Transverse colon (tissue), 4 donors: Measurements from ENCODE around the gene TMEM45B. TPM values are rescaled to one million over a fixed set of nuclear protein-coding genes. Genes with fewer than 3 reads are reported as not detected.
"Not testable (repeated sequence)": the region's sequence is repeated elsewhere in the genome, so short reads cannot be mapped to it uniquely, and the experiment has no call there.

ENCODE experiments used
- DNase-seq: peaks from one replicate; pipeline ENCODE4 v3.0.0-alpha.2; 2019
- H3K27ac ChIP-seq, 4 donors: fragments of 200-600 bp; sonication (generic); 2 replicates each; pipeline ENCODE4 v1.5.1; 2016 to 2018; ENCODE audit warnings: inconsistent platforms in 4 of 4
- H3K27me3 ChIP-seq: fragments of 200-600 bp; sonication (generic); 2 replicates; pipeline ENCODE4 v1.5.1; 2017; ENCODE audit warnings: inconsistent platforms
- H3K36me3 ChIP-seq, 4 donors: fragments of 200-600 bp; sonication (generic); 2 replicates each; pipeline ENCODE4 v1.5.1; 2017 to 2019; ENCODE audit warnings: inconsistent platforms in 4 of 4
- H3K4me1 ChIP-seq, 4 donors: fragments of 200-600 bp; sonication (generic); 2 replicates each; pipeline ENCODE4 v1.5.1; 2017 to 2020; ENCODE audit warnings: inconsistent platforms in 4 of 4
- H3K4me3 ChIP-seq, 4 donors: fragments of 200-600 bp; sonication (generic); 1 replicate in 1 of 4; 2 replicates in 3 of 4; pipeline versions ENCODE4 v1.5.1 to v1.6.1; 2017 to 2019; ENCODE audit warnings: inconsistent platforms in 4 of 4
- H3K9me3 ChIP-seq, 2 donors: fragments of 200-600 bp; sonication (generic); 2 replicates each; pipeline ENCODE4 v1.5.1; 2017 to 2019; ENCODE audit warnings: inconsistent platforms in 2 of 2
- CTCF ChIP-seq, 5 experiments: fragments of 200-600 bp in 3 of 5; fragments of 450-650 bp in 2 of 5; sonication (generic) in 3 of 5; IDR thresholded peaks; 1 replicate in 2 of 5; 2 replicates in 3 of 5; pipeline ENCODE4 v1.5.1; 2016 to 2017; ENCODE audit warnings: antibody characterized with exemption in 5 of 5, inconsistent platforms in 3 of 5, mild to moderate bottlenecking in 2 of 5, moderate library complexity in 1 of 5
- EP300 ChIP-seq: sonication (generic); formaldehyde crosslinking; IDR thresholded peaks from one replicate; pipeline ENCODE4 v1.6.1; 2017; ENCODE audit warnings: antibody characterized with exemption, low read depth
- POLR2A ChIP-seq: fragments of 450-650 bp; IDR thresholded peaks from one replicate; pipeline ENCODE4 v1.6.1; 2016; ENCODE audit warnings: antibody characterized with exemption, mild to moderate bottlenecking, moderate library complexity
- POLR2AphosphoS5 ChIP-seq, 3 donors: sonication (generic); formaldehyde crosslinking; IDR thresholded peaks; one replicate each; pipeline ENCODE4 v1.6.1; 2016; ENCODE audit warnings: antibody characterized with exemption in 3 of 3
- whole genome bisulfite sequencing, 2 donors: methylation state at CpG; one replicate each; pipeline ENCODE4 v1.1.5; 2018; ENCODE audit warnings: low coverage in 1 of 2; 5-methylcytosine and 5-hydroxymethylcytosine counted together
- in situ Hi-C, 4 donors: fragments of 200-750 bp; cut with MboI; loops; one replicate each; pipeline versions ENCODE4 v1.15.0 to v1.15.1; 2017; ENCODE audit warnings: low sequenced_read_pairs in 3 of 4, low pct_ligation_motif_present in 1 of 4, low pct_unique_long_range_greater_than_20kb in 1 of 4
- intact Hi-C: fragments of 100-400 bp; cut with DNase I; formaldehyde crosslinking; loops from one replicate; pipeline ENCODE4 v1.15.1; 2023; ENCODE audit warnings: low total_unique reads
- total RNA-seq, 4 donors: library from RNA; depleted of rRNA; stranded (reverse); fragments of >200 nt; gene quantifications; one replicate each; pipeline ENCODE4 v1.1.0, GENCODE V29; 2016

TMEM45B gene
- total RNA-seq, 4 donors from 2014 or later, result 42.2 to 336 (median 205) TPM

- Histone ChIP-seq H3K4me3 (no peak overlapping the region), H3K4me1 (peaks cover 6 to 15% (median 7%) of the 10 kb centered on the region in 4 donors), H3K27ac (no peak overlapping the region), H3K9me3 (no peaks in the 10 kb centered on the region), H3K27me3 (no peaks in the 10 kb centered on the region), H3K36me3 (no peaks in the 10 kb centered on the region)
- TF ChIP-seq POLR2AphosphoS5 (IDR thresholded peaks at IDR 0.05), result no peak
- TF ChIP-seq CTCF (IDR thresholded peaks at IDR 0.05), result no peak
- TF ChIP-seq EP300, result no peak
- TF ChIP-seq POLR2A, result no peak
- no peak for DNase-seq
- intact Hi-C loops, result no loop called here
- WGBS, 2 donors, result 79 to 85% methylated on average over 2 to 4 of the region's 4 CpGs
- in situ Hi-C loops, result no loop called here
Measured at GRCh38 chr11:129825380-129825779, 9.7 kb downstream of the TMEM45B start.

- Histone ChIP-seq H3K9me3 (no peaks in the 10 kb centered on the region), H3K27ac (peak overlapping the region; percentile 42 to 50 (median 44)), H3K4me3 (no peak overlapping the region), H3K4me1 (peaks cover 6 to 15% (median 7%) of the 10 kb centered on the region in 4 donors), H3K27me3 (no peaks in the 10 kb centered on the region), H3K36me3 (no peaks in the 10 kb centered on the region)
- 21 to 34% methylated on average over 3 to 9 of the region's 9 CpGs for WGBS, 2 donors
- TF ChIP-seq POLR2A (no peak), POLR2AphosphoS5 (IDR thresholded peaks at IDR 0.05) (no peak), EP300 (no peak), CTCF (IDR thresholded peaks at IDR 0.05) (no peak)
- no peak for DNase-seq
- in situ Hi-C loops (no loop called here), intact Hi-C loops (no loop called here)
Measured at GRCh38 chr11:129828301-129828836, 12.7 kb downstream of the TMEM45B start.

GRCh38 chr11:129829497-129829896, 13.8 kb downstream of the TMEM45B start:
- in situ Hi-C loops, H3K27me3 ChIP-seq, H3K9me3 ChIP-seq, intact Hi-C loops, DNase-seq, H3K4me3 ChIP-seq, H3K36me3 ChIP-seq: not testable (repeated sequence)
- peaks cover 6 to 15% (median 7%) of the 10 kb centered on the region in 4 donors for H3K4me1 ChIP-seq
- H3K27ac ChIP-seq, result peak overlapping the region in 2 of 4 donors; percentile 24 to 50

GRCh38 chr11:129831227-129831626, 15.6 kb downstream of the TMEM45B start:
- H3K9me3 ChIP-seq, in situ Hi-C loops: not testable (repeated sequence)
- 82 to 87% methylated on average over 4 of the region's 4 CpGs for WGBS, 2 donors

GRCh38 chr11:129833260-129833659, 17.6 kb downstream of the TMEM45B start:
- H3K4me1 ChIP-seq, H3K4me3 ChIP-seq, intact Hi-C loops, H3K36me3 ChIP-seq, DNase-seq, H3K27me3 ChIP-seq, H3K27ac ChIP-seq, H3K9me3 ChIP-seq, in situ Hi-C loops: not testable (repeated sequence)
- WGBS, 2 donors, result 89 to 96% methylated on average over 1 to 6 of the region's 6 CpGs

More at GRCh38 chr11:129831227-129831626, 15.6 kb downstream of the TMEM45B start:
- H3K27ac ChIP-seq, H3K4me3 ChIP-seq, H3K36me3 ChIP-seq, intact Hi-C loops, H3K27me3 ChIP-seq, DNase-seq: not testable (repeated sequence)
- peaks cover 6 to 15% (median 7%) of the 10 kb centered on the region in 4 donors for H3K4me1 ChIP-seq

GRCh38 chr11:129836423-129836891, 20.8 kb downstream of the TMEM45B start:
- in situ Hi-C loops, result not testable (repeated sequence)

More at GRCh38 chr11:129836423-129836891, 20.8 kb downstream of the TMEM45B start:
- intact Hi-C loops, H3K27ac ChIP-seq, H3K4me1 ChIP-seq, H3K4me3 ChIP-seq, H3K36me3 ChIP-seq, DNase-seq, H3K9me3 ChIP-seq, H3K27me3 ChIP-seq: not testable (repeated sequence)
- WGBS, 2 donors, result 75% methylated on average over 1 of the region's 1 CpG; no CpG with 5 or more reads in 1 of the 2 donors
